Amniotic stem cell (primary cell): ENCODE results near the gene DIS3L.
"Not testable (repeated sequence)": the region's sequence is repeated elsewhere in the genome, so short reads cannot be mapped to it uniquely, and the experiment has no call there.

Experiments used
- DNase-seq: peaks from one replicate; lab custom pipeline; 2025; lab: John Stamatoyannopoulos, UW

Gene DIS3L

DNA sequence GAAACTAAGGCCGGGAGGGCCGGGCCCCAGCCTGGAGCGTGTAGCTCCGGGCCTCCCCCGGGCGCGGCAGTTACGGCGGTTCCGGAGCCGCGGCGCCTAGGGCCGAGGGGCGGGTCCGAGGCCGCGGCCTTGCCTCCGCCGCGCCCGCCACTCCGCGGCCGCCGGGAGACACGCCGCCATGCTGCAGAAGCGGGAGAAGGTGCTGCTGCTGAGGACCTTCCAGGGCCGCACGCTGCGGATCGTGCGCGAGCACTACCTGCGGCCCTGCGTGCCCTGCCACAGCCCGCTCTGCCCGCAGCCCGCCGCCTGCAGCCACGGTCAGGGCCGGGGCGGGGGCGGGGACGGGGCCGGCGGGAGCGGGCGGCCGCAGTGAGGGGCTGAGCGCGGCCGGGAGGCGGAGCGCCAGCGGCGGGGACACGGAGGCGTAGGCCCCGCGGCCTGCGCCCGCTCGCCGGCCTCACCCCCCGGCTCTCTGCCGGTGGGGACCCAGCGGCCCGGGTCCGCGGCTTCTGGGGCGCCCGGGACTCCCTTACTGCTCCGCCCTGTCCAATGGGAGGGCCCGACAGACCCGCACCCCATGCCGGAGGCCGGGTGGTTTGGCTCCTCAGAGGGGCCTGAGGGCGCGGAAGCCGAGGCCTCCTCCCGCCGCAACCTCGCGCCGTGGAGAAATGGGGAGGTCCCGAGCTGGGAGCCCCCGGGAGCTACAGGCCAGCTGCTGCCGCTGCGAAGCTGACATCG, at the start of gene DIS3L:
DIS3L (plus strand) TSS at position 150 of the 738 bp plus-strand sequence; CDS start at position 179, 29 bp downstream.
- no peak for DNase-seq

DNA sequence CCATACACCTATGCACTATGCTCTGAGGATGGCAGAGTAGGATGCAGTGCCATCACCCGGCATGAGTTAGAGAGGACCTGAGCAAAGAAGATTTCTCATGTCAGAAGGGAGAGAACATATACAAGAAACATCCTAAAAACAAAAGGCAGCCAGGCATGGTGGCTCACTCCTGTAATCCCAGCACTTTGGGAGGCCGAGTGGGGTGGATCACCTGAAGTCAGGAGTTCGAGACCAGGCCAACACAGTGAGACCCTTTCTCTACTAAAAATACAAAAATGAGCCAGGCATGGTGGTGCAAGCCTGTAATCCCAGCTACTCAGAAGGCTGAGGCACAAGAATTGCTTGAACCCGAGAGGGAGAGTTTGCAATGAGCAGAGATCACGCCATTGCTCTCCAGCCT, 47.5 kb upstream of the DIS3L start:
- DNase-seq: not testable (repeated sequence)

DNA sequence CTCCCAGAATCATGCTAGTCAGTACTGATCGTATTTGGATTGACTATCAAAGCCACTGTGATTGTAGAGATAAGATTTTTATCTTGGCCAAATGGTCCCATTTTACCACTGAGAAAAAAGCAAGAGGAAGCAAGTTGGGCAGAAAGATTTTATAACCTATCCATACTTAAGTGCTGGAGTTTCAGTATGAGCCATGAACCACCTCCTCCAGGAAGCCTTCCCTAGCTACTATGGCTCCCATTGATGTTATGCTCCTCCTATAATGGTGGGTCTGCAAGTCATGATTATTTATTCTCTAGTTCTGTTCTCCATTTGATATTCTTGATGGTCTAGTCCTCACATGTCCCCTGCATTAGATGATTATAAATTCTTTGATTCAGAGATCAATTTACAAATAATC, 46.4 kb upstream of the DIS3L start:
- no peak for DNase-seq

DNA sequence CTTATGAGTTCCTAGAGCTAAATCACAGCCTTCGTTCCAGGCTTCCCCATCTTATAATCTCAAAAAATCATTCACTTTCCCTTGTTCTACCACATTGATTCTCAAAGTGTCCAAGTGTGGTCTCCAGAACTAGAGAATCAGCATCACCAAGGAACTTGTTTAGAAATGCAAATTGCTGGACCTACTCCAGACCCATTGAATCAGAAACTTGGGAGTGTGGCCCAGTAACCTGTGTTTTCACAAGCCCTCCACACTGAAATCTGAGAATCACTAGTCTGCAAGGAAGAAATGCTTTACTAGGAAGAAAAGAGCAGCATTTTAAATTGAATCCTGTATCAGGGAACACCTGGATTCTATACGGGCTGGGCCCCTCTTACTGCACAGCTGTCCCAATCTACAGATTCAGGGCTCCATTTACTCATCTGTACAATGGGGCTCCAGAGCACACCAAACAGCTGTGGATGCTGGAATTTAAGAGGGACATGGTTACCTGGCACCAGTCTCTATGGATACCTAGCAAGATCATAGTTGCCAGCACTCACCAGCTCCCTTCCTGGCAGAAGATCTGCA, 43.7 kb upstream of the DIS3L start:
- DNase-seq: no peak

DNA sequence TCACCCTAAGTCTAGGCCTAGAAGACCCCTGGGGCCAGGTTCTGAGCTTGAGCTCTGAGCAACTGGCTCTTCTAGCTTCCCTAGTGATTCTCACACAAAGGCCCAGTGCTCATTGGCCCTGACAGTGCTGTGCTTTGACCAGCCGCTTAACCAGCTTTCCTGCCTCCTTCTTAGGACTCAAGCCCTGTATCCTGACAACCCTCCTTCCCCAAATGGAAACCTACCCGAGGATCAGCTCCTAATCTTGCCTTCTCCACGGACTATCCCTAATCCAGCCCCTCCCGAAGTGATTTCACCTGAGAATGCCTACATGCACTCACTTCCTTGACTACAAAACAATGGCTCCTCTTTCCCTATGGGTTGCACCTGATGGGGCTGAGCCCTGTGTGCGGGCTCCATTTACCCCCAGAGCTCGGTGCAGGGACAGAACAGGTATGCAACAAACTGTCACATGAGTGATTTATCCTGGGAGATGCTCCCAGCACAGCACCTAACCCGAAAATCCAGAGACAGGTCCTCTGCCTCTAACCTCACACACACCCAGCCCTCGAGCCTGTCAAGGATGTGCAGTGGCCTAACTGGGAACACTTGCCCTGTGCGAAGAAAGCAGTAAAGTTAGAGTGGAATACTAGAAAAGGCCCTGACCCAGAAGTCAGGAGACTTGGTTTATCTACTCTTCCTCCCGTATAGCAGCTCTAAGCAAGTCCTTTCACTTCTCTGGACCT, 42.1 kb upstream of the DIS3L start:
- DNase-seq: no peak

DNA sequence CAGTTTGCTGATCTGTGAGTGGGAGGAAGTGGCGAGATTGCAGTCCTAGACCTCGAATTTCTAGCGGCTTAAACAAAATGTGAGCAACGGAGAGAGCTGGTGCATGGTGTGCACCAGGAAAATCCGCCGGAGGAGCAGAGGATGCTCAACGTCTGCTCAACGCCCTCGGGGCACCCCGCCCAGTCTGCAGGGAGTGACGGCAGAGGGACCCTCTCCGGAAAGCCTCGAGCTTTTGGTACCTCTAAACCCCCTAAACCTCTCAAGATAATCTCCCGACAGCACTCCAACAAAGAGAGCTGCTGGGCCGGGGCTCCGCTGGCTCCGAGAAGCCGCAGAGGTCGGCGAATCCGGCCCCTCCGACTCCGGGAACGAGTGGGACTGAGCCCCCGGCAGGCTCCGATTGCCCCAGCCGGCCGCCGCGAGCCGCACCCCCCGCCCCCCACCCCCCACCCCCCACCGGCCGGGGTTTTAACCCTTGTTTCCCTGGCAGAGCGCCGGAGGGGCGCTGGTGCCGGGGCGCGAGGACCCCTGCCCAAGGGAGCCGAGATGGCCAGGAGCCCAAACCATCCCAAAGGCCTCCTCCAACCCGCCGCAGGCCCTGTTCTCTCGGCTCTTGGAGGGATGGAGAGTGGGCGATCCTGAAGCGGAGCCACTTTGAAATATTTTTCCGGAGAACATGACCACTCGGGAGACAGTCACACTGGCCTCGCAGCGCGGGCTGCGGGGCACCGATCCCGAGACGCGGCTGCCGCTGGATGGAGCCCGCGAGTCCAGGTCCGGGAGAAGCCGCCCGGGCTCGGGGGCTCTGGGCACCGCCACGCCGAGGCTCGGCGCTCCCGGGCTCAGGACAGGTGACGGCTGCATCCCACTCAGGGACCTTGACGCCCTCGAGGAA, 41.3 kb upstream of the DIS3L start:
- no peak for DNase-seq

DNA sequence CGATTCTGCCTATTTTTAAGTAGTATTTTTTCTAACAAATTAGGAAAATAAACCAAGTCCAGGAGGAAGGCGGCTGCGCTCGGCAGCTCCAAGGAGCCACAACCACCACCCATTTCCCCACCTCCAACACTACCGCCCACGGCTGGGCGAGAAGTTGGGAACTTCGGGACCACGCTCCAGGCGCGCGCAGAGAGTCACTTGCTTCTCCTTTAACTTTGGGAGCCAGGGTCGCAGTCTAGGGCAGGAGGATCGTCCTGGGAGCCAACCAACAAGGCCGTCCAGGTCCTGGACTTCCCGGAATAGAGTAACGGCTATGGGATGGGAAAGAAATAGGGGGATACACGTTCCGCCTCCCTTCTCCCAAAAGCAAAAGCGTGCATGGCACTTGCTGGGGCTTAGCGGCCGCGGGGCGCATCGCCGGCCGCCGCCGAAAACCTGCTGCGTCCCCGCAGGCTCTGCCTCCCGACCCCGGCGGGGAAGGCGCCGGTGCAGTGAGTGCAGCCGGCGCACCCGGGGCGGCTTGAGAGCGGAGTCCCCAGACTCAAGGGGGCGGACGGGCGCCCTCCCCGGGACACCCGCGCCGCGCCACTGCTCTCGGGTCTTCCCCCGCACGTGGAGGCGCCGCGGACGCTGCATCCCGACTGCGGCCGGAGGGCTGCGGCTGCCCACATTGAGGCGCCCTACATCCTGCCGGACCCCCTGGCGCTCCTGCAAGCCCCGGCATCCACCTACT, 40.5 kb upstream of the DIS3L start:
- no peak for DNase-seq

DNA sequence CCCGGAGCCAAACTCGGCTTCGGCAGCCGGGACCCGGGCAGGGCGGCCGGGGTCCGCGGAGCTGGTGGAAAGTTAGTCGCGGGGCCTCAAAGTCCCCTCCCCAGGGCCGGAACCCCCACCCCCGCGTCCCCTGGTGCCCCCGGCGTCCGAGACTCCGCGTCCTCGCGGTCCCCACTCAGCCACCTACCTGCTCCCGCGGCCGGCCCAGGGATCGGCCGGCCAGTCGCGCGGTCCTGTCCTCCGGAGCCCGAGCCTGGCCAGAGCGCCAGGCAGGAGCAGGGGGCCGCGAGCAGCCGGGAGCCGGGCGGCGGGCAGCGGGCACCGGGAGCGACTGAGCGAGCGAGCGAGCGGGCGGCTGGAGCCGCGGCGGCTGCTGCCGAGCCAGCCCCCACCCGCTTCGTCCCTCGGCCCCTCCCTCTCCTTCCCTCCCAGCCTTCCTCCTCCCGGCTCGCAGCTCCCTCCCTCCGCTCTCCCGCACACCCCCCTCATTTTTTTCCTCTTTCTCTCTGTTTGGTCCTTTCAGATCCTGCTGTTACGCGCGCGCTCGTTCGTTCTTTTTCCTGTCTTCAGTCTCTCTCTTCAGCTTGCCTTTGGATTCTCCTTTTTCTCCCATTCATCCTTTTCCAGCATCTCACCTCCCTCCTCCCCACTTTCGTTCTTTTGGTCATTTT, 39.8 kb upstream of the DIS3L start, which contains the start of gene MEGF11:
MEGF11 (minus strand) TSS at position 333 of the 671 bp plus-strand sequence. CDS start 125,347 bp downstream, outside the sequence.
- no peak for DNase-seq

DNA sequence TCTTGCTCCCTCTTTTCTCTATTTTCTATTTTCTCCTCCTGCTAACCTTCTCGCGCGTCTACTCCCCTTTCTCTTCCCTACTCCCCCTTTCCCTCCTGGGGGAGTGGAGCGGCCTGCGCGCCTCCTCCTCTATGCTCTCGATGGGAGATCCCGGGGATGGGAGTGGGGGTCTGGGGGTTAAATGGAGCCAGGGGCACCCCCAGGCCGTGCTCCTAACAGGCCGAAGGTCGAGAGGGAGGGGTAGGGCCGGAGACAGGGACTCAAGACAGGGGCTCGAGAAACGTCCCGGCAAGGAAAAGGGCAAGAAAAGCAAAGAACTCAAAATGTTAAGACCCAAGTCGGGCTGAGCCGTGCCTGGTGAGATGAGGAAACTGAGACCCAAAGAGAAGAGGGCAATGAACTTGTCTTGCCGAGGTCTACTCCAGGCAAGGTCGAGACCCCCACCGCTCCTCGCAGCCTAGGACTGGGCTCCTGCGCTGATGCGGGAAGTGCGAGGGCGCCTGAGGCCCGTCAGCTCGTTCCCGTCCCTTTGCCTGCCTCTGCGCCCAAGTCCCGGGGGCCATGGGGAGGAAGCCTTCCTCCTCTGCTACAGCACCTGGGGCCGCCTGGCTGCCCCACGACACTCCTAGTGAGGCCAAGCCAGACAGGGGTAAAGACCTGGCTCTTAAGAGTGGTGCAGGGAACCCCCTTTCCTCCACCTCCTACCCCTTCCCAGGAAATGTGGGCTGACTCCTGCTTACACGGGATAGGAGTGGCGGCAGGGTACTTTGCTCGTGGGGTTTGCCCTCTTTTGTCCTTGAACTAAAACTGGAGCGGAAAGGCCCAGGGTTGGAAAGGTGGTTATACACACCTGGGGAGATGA, 39.0 kb upstream of the DIS3L start:
- DNase-seq: no peak

DNA sequence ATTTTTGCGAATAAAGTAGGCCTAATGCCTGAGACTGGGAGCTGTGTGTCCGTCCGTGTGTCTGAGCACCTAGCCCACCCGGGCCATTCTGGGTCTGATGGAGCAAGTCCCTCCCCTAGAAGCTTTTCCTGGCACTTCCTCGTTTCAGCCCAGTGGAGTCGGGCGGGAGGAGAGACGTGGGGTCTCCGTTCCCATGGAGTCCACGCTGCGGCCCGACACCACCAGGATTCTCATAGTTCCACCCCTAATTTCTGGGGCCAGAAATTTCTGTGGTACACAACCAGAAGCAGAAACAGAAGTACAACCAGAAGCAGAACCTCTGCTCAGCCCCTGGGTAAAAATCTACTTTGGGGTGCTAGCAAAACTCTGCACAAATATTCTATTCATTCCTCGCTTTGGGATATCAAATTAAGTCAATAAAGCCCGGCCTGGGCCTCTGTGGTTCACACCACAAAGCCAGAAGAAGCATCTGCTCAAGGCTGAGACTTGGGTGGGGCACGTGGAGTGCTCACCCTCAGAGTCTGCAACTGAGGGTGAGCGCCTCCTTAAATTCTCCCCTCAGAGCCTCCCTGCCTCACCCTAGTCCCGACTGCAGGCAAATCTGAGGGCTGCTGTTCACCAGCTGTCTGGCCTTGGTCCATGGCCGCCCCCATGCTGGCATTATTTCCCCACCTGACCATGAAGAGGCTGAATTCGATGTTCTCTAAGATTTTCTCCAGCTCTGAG, 38.3 kb upstream of the DIS3L start:
- no peak for DNase-seq

DNA sequence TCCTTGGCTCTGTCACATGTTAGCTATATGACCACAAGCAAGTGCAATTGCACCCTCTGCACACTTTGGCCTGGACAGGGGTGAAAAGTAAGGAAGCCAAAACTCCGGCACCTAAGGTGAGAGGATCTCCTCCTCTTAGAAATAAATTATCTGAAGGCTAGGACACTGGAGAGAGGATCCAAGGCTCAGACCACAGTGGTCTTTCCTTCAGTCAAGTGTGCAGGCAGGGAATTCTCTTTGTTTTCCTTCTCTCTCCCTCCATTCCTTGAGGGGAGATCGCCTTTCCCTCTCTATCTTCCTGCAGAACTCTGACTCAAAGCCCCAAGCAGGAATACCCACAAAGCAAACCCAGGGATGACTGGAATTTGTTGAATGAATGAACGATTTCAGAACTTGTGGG, 36.7 kb upstream of the DIS3L start:
- no peak for DNase-seq

DNA sequence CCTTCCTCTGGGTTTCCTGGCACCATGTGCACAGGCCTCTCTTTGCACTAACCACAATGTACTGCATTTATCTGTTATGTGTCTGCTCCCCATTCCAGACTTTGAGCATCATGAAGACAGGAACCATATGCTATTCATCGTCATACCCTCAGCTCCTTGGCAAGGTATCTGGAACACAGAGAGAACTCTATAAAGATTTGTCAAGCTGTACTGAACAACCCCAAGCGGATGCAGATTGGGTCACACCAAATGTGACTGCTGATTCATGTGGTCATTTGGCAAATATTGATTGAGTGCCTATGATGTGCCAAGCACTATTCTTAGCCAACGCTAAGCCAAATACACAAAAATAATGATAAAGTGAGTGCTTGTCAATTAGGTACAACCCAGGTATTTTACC, 32.3 kb upstream of the DIS3L start:
- DNase-seq: no peak

DNA sequence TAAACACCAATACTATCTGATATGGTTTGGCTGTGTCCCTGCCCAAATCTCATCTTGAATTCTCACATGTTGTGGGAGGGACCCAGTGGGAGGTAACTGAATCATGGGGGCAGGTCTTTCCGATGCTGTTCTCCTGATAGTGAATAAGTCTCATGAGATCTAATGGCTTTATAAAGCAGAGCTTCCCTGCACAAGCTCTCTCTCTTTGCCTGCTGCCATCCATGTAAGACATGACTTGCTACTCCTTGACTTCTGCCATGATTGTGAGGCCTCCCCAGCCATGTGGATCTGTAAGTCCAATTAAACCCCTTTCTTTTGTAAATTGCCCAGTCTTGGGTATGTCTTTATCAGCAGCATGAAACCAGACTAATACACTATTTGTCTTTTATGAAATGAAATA, 30.5 kb upstream of the DIS3L start:
- not testable (repeated sequence) for DNase-seq

DNA sequence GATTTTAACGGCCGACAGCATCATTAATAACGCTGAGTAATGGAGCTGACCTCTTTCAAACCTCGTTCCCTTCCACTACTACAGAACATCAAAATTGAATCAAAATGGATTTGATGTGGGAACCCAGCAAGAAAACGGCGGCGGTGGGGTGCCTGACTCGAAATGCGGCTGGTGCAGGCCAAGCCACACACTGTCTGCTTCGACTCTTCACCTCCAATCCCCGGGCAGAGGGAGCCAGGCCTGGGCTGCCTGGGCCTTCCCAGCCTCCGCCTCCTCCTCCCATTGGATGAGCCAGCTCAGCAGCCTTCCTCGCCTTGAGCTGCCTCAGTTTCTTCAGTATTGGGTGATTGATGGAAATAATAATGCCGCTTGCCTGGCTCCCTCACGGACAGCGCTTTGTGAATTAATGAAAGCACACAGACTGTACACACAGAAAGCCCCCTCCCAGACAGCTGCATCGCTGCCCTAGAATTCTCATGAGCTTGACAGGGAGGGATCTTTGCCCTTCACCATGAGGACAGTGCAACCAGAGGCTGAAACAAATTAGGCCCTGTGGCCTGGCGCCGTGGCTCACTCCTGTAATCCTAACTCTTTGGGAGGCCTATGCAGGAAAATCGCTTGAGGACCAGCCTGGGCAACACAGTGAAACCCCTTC, 28.4 kb upstream of the DIS3L start:
- DNase-seq: no peak

DNA sequence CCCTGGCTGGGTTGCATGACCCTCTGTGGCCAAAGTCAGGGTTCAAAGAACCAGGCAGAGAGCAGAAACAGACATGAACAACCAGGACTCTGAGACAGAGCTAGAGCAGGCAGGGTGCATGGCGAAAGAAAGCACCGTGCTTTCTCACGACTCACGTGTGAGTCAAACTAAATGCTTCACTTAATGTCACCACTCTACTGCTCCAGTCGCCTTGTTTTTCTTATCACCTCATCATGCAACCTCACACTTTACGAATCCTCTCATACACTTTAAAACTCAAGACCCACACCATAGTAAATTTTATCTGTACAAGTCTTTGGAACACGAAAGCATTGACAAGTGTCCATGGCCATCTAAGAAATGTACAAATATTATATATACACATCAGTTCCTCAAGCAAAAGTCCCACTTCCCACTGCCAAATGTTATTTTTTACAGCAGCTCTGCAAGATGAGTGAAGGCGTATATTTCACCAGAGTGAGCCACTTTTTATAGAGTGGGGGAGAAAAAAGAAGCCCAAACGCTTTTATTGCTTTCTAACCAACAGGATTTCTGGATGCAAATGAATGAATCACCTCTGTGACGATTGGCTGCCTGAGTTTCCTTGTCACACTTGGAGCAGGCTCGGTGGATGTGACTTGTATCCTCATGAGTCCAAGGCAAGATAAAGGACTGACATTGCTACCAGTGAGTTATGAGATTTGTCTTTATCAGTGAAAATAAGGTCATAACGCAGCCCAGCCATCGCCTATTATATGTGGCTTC, 23.9 kb upstream of the DIS3L start:
- DNase-seq: no peak

DNA sequence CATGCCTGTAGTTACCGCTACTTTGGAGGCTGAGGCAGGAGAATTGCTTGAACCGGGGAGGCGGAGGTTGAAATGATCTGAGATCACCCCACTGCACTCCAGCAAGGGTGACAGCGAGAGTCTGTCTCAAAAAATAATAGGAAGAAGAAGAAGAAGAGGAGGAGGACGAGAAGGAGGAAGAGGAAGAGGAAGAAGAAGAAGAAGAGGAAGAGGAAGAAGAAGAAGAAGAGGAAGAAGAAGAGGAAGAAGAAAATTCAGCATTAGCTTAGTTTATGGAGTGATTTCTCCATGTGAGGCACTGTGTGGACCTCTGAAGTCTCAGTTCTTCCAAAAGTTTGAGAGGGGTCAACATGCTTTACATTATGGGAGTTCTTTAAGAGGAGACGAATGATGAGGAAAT, 22.4 kb upstream of the DIS3L start:
- DNase-seq: no peak

DNA sequence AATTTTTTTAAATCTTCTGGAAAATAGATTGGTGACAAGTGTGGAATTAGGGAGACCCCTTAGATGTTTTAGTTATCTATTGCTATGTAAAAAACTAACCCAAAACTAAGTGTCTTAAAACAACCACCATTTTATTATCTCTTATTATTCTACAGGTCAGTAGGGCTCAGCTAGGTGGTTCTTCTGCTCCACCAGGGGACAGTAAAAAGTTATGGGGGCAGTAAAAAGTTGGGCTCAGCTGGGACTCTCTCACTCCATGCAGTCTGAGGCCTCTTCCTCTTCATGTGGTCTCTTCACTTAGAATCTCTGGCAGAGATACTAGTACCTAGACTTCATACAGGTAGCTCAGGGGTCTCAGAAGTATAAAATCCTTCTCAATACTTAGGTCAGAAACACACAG, 18.0 kb upstream of the DIS3L start:
- no peak for DNase-seq

DNA sequence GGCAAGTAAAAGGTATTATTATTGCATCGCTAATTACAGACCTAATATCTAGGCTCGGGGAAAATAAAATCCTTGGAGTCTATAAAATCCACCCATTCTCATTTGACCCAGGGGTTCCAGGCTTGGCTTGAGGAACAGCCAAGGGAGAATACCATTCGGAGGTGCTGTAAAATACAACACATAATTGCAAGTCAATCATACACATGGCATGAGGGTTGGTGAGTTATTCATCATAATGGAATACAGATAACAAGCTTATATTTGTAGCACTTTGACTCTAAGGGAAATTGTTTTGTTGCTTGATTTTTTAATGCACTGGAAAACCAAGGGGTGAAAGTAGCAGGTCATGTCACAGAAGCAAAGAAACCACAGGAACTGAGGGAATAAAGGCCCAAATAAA, 16.8 kb upstream of the DIS3L start:
- no peak for DNase-seq
